GM20431 (cell line): ENCODE measurements around the gene C4B.
"Not testable (repeated sequence)": the region's sequence is repeated elsewhere in the genome, so short reads cannot be mapped to it uniquely, and the experiment has no call there.

Source experiments
- in situ Hi-C: fragments of 300-500 bp; cut with MseI, MboI; formaldehyde crosslinking; loops from one replicate; pipeline ENCODE4 v1.15.0; 2020; ENCODE audit warnings: low sequenced_read_pairs; ENCODE audit not compliant: unreplicated experiment

C4B gene

GRCh38 chr6:32028631-32029030 lies 14.0 kb downstream of the C4B start:
- in situ Hi-C loops = not testable (repeated sequence)

DNA sequence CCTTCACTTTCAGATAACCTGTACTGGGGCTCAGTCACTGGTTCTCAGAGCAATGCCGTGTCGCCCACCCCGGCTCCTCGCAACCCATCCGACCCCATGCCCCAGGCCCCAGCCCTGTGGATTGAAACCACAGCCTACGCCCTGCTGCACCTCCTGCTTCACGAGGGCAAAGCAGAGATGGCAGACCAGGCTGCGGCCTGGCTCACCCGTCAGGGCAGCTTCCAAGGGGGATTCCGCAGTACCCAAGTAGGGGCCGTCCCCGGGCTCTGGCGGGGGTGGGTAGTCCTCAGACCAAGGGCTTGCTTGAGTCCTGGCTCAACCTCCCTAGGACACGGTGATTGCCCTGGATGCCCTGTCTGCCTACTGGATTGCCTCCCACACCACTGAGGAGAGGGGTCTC lies 15.0 kb downstream of the C4B start:
- in situ Hi-C loops = not testable (repeated sequence)

- in situ Hi-C loops = not testable (repeated sequence)
Measured at GRCh38 chr6:32035283-32036013, 20.9 kb downstream of the C4B start.

DNA sequence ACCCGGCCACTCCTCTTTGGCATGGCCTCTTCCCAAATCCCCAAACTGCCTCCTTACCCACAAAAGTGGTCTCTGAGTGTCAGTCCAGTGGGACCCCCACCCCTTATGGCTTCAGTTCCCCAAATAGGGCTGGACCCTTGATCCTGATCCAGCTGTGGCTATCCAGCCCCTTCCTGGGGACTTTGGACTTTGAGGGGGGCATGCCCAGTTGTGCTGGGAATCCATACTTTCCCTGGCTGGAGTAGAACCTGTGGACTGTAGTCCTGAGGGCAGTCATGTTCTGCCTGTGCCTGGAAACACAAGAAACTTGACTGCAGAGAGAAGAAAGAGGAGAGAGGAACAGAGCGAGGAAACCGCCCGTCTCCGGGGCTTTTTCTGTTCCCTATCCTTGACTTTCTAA lies 22.5 kb downstream of the C4B start:
- in situ Hi-C loops = not testable (repeated sequence)

- in situ Hi-C loops = not testable (repeated sequence)
Measured at GRCh38 chr6:32037598-32038524, 23.3 kb downstream of the C4B start, which contains the start of gene CYP21A2. CYP21A2 (plus strand) TSS chr6:32038415; CDS start chr6:32038423, 8 bp downstream.

GRCh38 chr6:32038878-32039277 lies 24.3 kb downstream of the C4B start:
- in situ Hi-C loops = not testable (repeated sequence)

- in situ Hi-C loops = not testable (repeated sequence)
Measured at GRCh38 chr6:32039321-32040274, 25.0 kb downstream of the C4B start.

GRCh38 chr6:32040299-32041049 lies 25.9 kb downstream of the C4B start:
- in situ Hi-C loops = not testable (repeated sequence)

DNA sequence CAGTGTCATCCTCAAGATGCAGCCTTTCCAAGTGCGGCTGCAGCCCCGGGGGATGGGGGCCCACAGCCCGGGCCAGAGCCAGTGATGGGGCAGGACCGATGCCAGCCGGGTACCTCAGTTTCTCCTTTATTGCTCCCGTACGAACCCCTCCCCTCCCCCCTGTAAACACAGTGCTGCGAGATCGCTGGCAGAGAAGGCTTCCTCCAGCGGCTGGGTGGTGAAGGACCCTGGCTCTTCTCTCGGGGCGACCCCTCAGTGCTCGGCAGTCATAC lies 26.4 kb downstream of the C4B start:
- in situ Hi-C loops = not testable (repeated sequence)

- in situ Hi-C loops = not testable (repeated sequence)
Measured at GRCh38 chr6:32041385-32041784, 26.8 kb downstream of the C4B start.

DNA sequence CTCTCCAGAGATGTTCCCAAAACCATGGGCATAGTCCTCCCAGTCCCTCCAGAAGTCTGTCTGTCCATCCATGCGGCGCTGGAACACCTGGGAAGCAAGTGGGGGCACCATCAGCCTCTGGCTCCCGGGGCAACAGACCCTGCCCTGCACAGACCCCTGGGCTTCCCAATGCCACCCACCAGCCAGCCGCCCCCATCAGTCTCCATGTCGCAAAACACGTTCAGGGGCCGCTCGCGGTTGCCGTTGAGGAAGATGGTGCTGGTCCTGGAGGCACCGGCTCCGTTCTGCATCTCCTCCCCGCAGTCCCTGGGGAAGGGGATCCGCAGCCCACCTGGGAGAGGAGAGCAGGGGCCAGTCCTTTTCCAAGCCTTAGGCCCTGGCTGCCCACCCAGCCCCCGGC lies 27.7 kb downstream of the C4B start:
- in situ Hi-C loops = not testable (repeated sequence)

GRCh38 chr6:32043589-32044380 lies 29.2 kb downstream of the C4B start:
- in situ Hi-C loops = not testable (repeated sequence)

DNA sequence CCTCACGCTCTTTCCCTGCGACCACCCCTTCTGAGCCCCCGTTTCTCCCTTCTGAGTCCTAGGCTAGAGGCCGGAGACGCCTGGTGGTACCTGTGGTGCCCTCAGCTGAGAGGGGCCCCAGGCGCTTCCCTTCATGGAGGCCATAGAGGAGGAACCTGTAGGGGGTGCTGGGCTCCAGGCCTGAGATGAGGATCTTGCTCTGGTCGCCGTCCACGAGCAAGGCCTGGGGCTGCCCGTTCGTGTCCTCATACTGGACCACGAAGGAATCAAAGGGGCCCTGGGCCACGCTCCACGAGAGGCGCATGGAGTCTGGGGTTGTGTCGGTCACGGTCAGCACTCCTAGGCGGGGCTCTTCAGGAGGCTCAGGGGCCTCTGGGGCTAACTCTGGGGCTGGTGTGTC lies 30.3 kb downstream of the C4B start:
- in situ Hi-C loops = not testable (repeated sequence)

- in situ Hi-C loops = no loop called here
Measured at GRCh38 chr6:32045811-32046449, 31.3 kb downstream of the C4B start.

GRCh38 chr6:32046450-32047083 lies 32.0 kb downstream of the C4B start:
- in situ Hi-C loops = no loop called here

DNA sequence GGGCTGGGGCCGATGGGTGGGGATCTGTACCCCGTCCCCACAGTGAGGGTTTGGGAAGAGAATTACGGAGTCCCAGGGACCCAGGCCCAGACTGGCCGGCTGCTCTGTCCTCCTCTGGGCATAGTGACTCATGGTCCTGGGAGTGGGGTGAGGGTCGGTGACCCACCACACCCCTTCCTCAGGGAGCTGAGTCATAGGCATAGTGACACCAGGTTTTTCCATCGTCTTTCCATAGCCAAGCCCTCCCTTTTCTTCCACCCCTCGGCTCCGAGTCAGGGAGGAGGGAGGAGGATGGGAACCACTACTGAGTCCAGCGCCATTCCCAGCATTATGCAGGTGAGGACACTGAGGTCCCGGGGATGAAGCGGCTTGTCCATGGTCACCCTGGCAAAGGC lies 32.5 kb downstream of the C4B start:
- in situ Hi-C loops = no loop called here

- in situ Hi-C loops = no loop called here
Measured at GRCh38 chr6:32047539-32047854, 32.9 kb downstream of the C4B start.
